HG02885 (cell line): Measurements from ENCODE around the gene DDR2.
"Not testable (repeated sequence)": the region's sequence is repeated elsewhere in the genome, so short reads cannot be mapped to it uniquely, and the experiment has no call there.

Source experiments
- ATAC-seq: cut with Tn5 transposase; IDR thresholded peaks from one replicate; pipeline ENCODE4 v1.9.1; 2021; ENCODE audit warnings: mild to moderate bottlenecking; ENCODE audit not compliant: unreplicated experiment, poor library complexity

Gene DDR2

GRCh38 chr1:162632217-162632666 lies at the start of gene DDR2:
TSS of gene DDR2 (plus strand) at chr1:162632464. CDS start at chr1:162719064, 86,600 bp downstream.
- ATAC-seq, result no peak

- ATAC-seq, result not testable (repeated sequence)
Measured at GRCh38 chr1:162582901-162583300, 49.4 kb upstream of the DDR2 start.

GRCh38 chr1:162585101-162585500 lies 47.2 kb upstream of the DDR2 start:
- not testable (repeated sequence) for ATAC-seq

- no peak for ATAC-seq
Measured at GRCh38 chr1:162587347-162587746, 44.9 kb upstream of the DDR2 start.

GRCh38 chr1:162587761-162588260 lies 44.5 kb upstream of the DDR2 start:
- ATAC-seq, result no peak

DNA sequence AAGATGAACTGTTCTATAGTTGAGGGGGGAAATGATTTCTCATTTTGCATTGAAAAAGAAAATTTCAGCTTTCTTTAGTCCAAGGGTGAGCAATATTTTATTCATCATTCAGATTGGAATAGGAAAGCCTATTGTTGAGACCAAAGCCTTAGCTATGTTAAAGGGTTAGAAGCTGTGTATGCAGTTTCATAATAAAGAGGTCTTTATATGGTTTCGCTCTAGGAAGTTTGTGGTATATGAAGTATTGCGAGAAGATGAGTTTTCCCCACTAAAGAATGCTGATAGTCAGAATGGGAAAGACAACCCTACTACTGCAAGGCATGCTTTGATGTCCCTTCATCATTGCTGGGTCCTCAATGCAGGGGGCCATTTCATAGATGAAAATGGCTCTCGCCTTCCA lies 42.2 kb upstream of the DDR2 start:
- ATAC-seq, result no peak

- ATAC-seq, result no peak
Measured at GRCh38 chr1:162590686-162591085, 41.6 kb upstream of the DDR2 start.

- ATAC-seq, result no peak
Measured at GRCh38 chr1:162596514-162597170, 35.6 kb upstream of the DDR2 start.

DNA sequence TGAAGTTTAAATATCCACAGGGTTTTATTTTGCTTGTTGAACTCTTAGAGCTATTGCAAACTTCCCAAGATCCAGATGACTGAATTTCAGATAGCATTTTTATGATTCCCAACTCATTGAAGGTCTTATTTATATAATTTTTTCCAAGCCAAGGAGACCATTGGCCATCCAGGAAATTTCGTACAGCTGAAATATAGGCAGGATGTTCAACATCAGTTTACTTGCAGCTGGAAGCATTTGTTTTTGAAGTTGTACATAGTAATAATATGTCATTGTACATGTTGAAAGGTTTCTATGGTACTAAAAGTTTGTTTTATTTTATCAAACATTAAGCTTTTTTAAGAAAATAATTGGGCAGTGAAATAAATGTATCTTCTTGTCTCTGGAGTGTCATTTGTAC lies 32.8 kb upstream of the DDR2 start:
- no peak for ATAC-seq

GRCh38 chr1:162603117-162603516 lies 29.1 kb upstream of the DDR2 start:
- not testable (repeated sequence) for ATAC-seq

DNA sequence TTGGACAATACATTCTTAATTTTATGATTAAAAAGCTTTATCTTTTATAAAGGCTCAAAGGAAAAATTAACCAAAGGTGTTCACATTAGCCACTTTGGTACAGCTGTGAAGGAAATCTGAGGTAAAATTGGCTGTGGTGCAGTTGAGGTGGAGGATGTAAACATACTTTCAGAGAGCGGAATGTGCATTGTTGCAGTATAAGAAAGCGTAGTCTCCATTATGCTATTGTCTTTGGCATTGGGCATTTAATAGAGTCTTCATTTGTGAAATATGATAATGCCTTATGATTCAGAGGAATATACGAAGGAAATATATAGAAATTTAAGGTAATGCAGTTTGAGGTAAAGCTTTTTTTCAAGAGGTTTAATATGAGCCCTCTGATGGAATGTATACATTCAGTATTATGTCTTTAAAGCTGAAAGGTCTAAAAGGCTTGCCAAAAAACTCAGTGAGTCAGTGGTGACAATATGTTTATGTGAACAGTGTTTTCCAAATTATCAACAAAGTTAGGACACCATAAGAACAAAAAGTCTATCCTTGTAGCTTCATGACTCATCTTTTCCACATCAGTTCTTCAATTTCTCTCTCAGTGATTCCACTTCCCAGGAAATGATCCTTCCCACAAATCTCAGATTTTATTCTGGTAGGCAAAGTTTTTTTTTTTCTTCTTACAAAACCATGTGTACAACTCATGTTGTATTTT lies 26.9 kb upstream of the DDR2 start:
- no peak for ATAC-seq

DNA sequence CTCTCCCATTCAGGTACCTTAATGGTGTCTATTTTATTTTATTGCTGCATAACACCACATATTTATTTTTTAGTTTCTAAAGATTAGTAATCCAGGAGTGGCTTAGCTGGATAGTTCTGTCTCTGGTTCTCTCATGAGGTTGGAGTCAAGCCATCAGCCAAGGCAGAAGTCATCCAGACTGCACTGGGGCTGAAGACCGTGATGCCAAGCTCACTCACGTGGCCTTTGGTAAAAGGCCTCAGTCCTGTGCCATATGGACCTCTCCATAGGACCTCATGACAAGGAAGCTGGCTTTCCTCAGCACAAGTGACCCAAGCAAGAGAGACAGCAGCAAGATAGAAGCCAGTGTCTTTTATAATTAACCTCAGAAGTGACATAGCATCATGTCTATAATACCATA lies 23.0 kb upstream of the DDR2 start:
- no peak for ATAC-seq

- ATAC-seq, result peak; percentile 9
Measured at GRCh38 chr1:162612606-162613400, 19.5 kb upstream of the DDR2 start.

DNA sequence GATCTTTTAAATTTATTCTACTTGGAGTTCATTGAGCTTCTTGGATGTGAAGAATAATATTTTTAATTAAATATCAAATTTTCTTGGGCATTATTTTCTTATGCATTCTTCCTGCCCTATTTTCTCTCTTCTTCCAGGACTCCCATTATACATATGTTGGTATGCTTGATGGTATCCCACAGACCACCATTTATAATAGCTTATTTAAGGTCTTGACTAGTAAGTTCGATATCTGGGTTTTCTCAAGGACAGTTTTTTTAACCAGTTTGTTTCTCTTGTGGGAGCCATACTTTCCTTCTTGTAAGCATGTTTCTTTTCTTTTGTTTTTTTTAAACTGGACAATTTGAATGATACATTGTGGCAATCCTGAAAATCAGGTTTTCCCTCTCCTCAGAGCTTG lies 15.4 kb upstream of the DDR2 start:
- ATAC-seq, result no peak

DNA sequence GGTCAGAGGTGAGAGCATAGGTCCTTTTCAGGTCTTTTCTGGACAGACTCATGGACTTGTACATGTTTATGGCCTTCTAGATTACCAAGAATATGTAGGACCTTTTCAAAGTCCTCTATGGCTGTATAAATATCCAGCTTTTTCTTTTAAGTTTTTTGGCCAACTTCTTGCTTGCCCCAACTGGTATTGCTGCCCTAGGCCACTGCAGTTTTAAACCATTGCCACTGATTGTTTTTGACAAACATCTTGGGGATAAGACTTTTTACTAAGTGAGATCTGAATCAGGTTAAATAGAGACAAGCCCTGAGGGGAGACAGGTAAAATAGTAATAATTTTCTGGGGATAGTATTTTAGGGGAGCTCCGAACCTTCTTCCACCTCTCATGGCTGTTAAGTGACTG lies 14.8 kb upstream of the DDR2 start:
- ATAC-seq, result no peak

DNA sequence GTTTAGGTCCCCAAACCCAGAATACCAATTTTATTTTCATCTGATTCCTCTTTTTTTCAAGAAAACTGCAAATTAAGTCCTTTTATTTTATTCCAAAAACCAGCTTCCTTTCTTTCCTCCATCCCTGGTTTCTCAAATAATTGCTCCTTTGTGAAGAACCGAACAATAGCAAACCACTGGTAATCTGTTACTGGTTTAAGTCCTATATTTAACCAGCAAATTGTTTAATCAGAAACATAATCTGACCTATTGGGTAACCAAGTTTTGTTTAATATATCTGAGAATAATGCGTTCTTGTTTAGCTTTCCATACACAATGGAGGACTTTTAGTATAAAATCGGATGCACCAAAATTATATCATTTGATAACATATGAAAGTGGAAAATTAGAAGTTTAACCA lies 13.2 kb upstream of the DDR2 start:
- ATAC-seq, result no peak

- no peak for ATAC-seq
Measured at GRCh38 chr1:162621256-162621655, 11.0 kb upstream of the DDR2 start.

DNA sequence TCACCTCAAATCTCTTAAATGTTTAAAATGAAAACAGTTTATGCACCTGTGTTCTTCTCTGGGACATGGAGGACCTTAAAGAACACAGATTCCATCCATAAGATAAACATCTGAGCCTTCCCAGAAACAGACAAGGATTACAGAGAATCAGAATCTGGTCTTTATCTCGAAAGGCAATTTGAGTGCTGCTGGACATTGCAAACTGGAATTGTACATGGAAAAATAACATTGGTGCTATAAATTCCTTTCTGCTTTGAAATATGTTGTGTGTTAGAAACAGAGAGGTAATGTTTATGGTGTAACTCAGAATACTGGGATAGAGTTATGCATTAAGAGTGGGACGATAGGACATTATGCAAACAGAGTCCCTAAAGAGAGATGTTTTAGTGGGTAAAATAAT lies 6.6 kb upstream of the DDR2 start:
- ATAC-seq, result no peak

DNA sequence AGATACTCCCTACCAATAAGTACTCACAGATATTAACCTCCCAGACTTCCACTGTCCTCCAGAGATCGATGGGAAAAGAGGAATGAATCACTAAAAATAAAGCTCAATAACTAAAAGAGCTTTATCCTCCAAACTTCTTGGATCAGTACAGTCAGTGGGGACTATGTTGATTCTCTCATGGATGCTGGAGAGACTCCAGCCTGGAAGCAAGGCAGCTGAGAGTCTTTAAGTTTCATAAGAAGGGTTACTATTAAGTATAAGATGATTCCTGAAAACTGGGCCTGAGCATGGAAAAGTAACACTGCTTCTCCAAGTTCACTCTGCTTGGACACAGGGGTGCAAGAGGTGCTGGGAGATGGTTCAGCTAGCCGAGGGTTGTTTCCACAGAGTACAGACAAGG lies 6.2 kb upstream of the DDR2 start:
- no peak for ATAC-seq

- ATAC-seq, result no peak
Measured at GRCh38 chr1:162626761-162627160, 5.5 kb upstream of the DDR2 start.

DNA sequence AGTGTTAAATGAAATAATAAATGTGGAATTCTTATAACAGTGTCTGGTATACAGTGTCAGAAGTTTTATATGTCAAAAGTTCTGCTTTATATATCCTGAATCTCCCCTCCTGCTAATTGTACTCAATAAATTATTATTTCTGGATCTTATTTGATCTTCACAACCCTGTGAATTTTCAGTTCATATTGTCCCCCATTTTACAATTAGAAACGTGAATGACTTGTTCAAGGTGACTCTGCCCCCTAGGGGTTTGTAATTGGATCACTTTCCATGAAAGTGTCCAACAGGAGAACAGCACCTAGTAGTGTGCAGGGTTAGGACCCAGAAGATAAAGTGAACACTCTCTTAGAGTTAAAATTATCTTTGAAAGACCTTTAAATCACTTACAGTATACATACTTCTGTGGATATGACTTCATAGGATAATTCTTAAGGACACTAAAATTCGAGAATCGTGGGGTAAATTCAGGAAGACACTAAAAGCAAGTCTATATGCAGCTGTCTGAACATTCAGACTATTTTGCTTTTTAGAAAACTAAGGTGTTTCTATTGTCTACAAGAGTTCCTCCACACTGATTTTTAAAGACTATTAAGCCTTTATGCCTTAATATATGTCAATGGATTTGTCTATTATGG lies 4.5 kb upstream of the DDR2 start:
- ATAC-seq, result no peak
